Astrocyte (in vitro differentiated cells and primary cell): ENCODE measurements around the gene ATP2C1.
"Not testable (repeated sequence)": the region's sequence is repeated elsewhere in the genome, so short reads cannot be mapped to it uniquely, and the experiment has no call there.

Source experiments
- CTCF ChIP-seq: IDR thresholded peaks from 2 replicates; pipeline ENCODE4 v1.5.1; 2011; ENCODE audit warnings: low read depth, mild to moderate bottlenecking, inconsistent platforms, low read length, moderate library complexity; ENCODE audit not compliant: insufficient read depth
- EZH2 ChIP-seq: IDR thresholded peaks from 2 replicates; pipeline ENCODE4 v1.6.1; 2012; ENCODE audit warnings: mild to moderate bottlenecking, low read length, inconsistent platforms; ENCODE audit not compliant: insufficient read depth

- TF ChIP-seq CTCF, EZH2: not testable (repeated sequence)
Observed at GRCh38 chr3:131042271-131042985, 148.5 kb downstream of the ATP2C1 start.
